Measurements from ENCODE around the gene TLE3.
"Not testable (repeated sequence)": the region's sequence is repeated elsewhere in the genome, so short reads cannot be mapped to it uniquely, and the experiment has no call there.

TLE3 gene

DNA sequence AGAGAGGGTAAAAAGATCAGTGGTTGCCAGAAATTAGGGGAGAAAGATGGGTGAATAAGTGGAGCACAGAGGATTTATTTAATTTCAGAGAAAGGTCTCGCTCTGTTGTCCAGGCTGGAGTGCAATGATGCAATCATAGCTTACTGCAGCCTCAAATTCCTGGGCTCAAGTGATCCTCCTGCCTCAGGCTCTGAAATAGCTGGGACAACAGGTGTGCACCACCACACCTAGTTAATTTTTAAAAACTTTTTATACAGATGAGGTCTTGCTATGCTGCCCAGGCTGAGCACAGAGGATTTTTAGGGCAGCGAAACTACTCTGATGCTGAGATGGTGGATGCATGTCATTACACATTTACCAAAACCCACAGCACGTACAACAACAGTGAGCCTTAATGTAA, 20.9 kb upstream of the TLE3 start:
- Histone ChIP-seq H3K4me3 (ENCODE audit: control insufficient read depth in 1 of 7, extremely low read depth in 1 of 7, insufficient read depth in 4 of 7, low read depth in 2 of 7, low read length in 6 of 7) (no peak overlapping the region), H3K36me3 (ENCODE audit: control insufficient read depth in 4 of 4, insufficient read depth in 4 of 4, low read length in 3 of 4) (no peaks in the 10 kb centered on the region), H3K27ac (ENCODE audit: insufficient read depth in 1 of 2, low read depth in 1 of 2, low read length in 2 of 2, poor library complexity in 1 of 2, severe bottlenecking in 2 of 2) (no peak overlapping the region), H3K9me3 (ENCODE audit: control extremely low read depth in 1 of 5, control insufficient read depth in 4 of 5, insufficient read depth in 2 of 5, low read depth in 1 of 5, low read length in 4 of 5) (no peaks in the 10 kb centered on the region), H3K27me3 (replicated peaks in 2 of 5; ENCODE audit: control insufficient read depth in 4 of 5, insufficient read depth in 5 of 5, low read length in 4 of 5) (no peaks in the 10 kb centered on the region), H3K4me1 (ENCODE audit: control extremely low read depth in 1 of 4, control insufficient read depth in 4 of 4, insufficient read depth in 4 of 4, low read length in 3 of 4) (peaks cover 0 to 33% (median 15%) of the 10 kb centered on the region in 4 experiments)
- ChIA-PET POLR2A (no interaction called here), CTCF (interaction anchor here (1.0 to 2.2 kb wide), 2 partner anchors 9 kb away, joined by 3 to 7 read pairs; no protein-coding TSS in a partner anchor)
- WGBS (ENCODE audit: insufficient coverage) = 100% methylated on average over 1 of the region's 3 CpGs
- DNase-seq = no peak

DNA sequence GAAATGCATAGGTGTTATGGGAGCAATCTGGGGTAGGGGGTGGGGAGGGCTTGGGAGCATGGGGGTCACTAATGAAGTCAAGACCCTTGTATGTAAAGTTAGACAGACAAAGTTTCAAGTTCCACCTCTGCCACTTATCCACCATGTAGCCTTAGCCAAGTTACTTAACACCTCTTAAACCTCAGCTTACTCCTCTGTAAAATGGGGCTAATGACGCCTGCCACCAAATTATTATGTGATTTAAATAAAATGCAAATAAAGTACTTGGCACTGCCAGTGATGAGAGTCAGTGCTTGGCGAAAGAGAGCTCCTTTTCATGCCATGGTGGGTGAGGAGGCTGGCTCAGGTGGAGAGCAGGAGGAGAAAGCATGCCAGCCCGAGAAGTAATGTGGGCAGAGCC, 18.6 kb upstream of the TLE3 start:
- Histone ChIP-seq H3K27me3 (replicated peaks in 2 of 5; ENCODE audit: control insufficient read depth in 4 of 5, insufficient read depth in 5 of 5, low read length in 4 of 5) (no peaks in the 10 kb centered on the region), H3K9me3 (ENCODE audit: control extremely low read depth in 1 of 5, control insufficient read depth in 4 of 5, insufficient read depth in 2 of 5, low read depth in 1 of 5, low read length in 4 of 5) (no peaks in the 10 kb centered on the region), H3K27ac (ENCODE audit: insufficient read depth in 1 of 2, low read depth in 1 of 2, low read length in 2 of 2, poor library complexity in 1 of 2, severe bottlenecking in 2 of 2) (no peak overlapping the region), H3K36me3 (ENCODE audit: control insufficient read depth in 4 of 4, insufficient read depth in 4 of 4, low read length in 3 of 4) (no peaks in the 10 kb centered on the region), H3K4me3 (ENCODE audit: control insufficient read depth in 1 of 7, extremely low read depth in 1 of 7, insufficient read depth in 4 of 7, low read depth in 2 of 7, low read length in 6 of 7) (no peak overlapping the region), H3K4me1 (ENCODE audit: control extremely low read depth in 1 of 4, control insufficient read depth in 4 of 4, insufficient read depth in 4 of 4, low read length in 3 of 4) (peaks cover 0 to 47% (median 28%) of the 10 kb centered on the region in 4 experiments)
- CTCF ChIA-PET = interaction anchor here (1.4 to 2.2 kb wide), 2 partner anchors 13 to 24 kb away, joined by 3 to 7 read pairs; no protein-coding TSS in a partner anchor
- POLR2A ChIA-PET = no interaction called here
- 88% methylated on average over 1 of the region's 3 CpGs for WGBS (ENCODE audit: insufficient coverage)
- DNase-seq = no peak

- POLR2A ChIA-PET = no interaction called here
- CTCF ChIA-PET = interaction anchor here (0.6 to 0.9 kb wide), 2 partner anchors 22 to 432 kb away, joined by 3 to 5 read pairs; no protein-coding TSS in a partner anchor
- 96% methylated on average over 2 of the region's 3 CpGs for WGBS (ENCODE audit: insufficient coverage)
Observed at GRCh38 chr15:70114221-70114620, 16.5 kb upstream of the TLE3 start.

DNA sequence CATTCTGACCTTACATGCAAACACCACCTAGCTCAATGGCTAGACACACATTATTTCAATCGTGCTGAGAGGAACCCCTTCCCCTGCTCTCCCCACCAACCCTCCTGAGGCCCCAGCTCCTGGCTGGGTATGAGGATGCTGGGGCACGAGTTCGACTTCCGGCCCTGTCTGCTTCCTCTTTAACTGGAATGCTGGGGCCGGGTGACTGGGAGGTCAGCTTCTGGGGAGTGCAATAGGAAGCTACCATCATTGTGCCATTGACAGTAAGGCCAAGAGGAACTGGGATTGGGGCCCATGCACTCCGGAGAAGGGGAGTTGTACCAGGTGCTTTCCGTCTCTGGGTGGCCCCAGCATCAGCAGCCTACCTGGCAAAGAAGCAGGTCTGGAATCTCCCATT, 15.6 kb upstream of the TLE3 start:
- peak in 1 of 3 donors; percentile 48 for DNase-seq
- Histone ChIP-seq H3K4me1 (ENCODE audit: control extremely low read depth in 1 of 4, control insufficient read depth in 4 of 4, insufficient read depth in 4 of 4, low read length in 3 of 4) (peaks cover 0 to 50% (median 30%) of the 10 kb centered on the region in 4 experiments), H3K27ac (ENCODE audit: insufficient read depth in 1 of 2, low read depth in 1 of 2, low read length in 2 of 2, poor library complexity in 1 of 2, severe bottlenecking in 2 of 2) (no peak overlapping the region), H3K27me3 (replicated peaks in 2 of 5; ENCODE audit: control insufficient read depth in 4 of 5, insufficient read depth in 5 of 5, low read length in 4 of 5) (no peaks in the 10 kb centered on the region), H3K4me3 (ENCODE audit: control insufficient read depth in 1 of 7, extremely low read depth in 1 of 7, insufficient read depth in 4 of 7, low read depth in 2 of 7, low read length in 6 of 7) (no peak overlapping the region), H3K36me3 (ENCODE audit: control insufficient read depth in 4 of 4, insufficient read depth in 4 of 4, low read length in 3 of 4) (no peaks in the 10 kb centered on the region), H3K9me3 (ENCODE audit: control extremely low read depth in 1 of 5, control insufficient read depth in 4 of 5, insufficient read depth in 2 of 5, low read depth in 1 of 5, low read length in 4 of 5) (no peaks in the 10 kb centered on the region)
- ChIA-PET POLR2A (no interaction called here), CTCF (interaction anchor here (4.4 kb wide), 1 partner anchor 13 kb away, joined by 21 read pairs; no protein-coding TSS in a partner anchor)
- WGBS (ENCODE audit: insufficient coverage) = 18% methylated on average over 7 of the region's 7 CpGs

More at GRCh38 chr15:70114221-70114620, 16.5 kb upstream of the TLE3 start:
- H3K4me3 ChIP-seq (ENCODE audit: control insufficient read depth in 1 of 7, extremely low read depth in 1 of 7, insufficient read depth in 4 of 7, low read depth in 2 of 7, low read length in 6 of 7) = no peak overlapping the region
- DNase-seq = no peak
- H3K36me3 ChIP-seq (ENCODE audit: control insufficient read depth in 4 of 4, insufficient read depth in 4 of 4, low read length in 3 of 4) = no peaks in the 10 kb centered on the region
- no peaks in the 10 kb centered on the region for H3K27me3 ChIP-seq (replicated peaks in 2 of 5; ENCODE audit: control insufficient read depth in 4 of 5, insufficient read depth in 5 of 5, low read length in 4 of 5)
- H3K27ac ChIP-seq (ENCODE audit: insufficient read depth in 1 of 2, low read depth in 1 of 2, low read length in 2 of 2, poor library complexity in 1 of 2, severe bottlenecking in 2 of 2) = no peak overlapping the region
- H3K9me3 ChIP-seq (ENCODE audit: control extremely low read depth in 1 of 5, control insufficient read depth in 4 of 5, insufficient read depth in 2 of 5, low read depth in 1 of 5, low read length in 4 of 5) = no peaks in the 10 kb centered on the region
- peaks cover 0 to 50% (median 30%) of the 10 kb centered on the region in 4 experiments for H3K4me1 ChIP-seq (ENCODE audit: control extremely low read depth in 1 of 4, control insufficient read depth in 4 of 4, insufficient read depth in 4 of 4, low read length in 3 of 4)

- H3K27me3 ChIP-seq (replicated peaks in 2 of 5; ENCODE audit: control insufficient read depth in 4 of 5, insufficient read depth in 5 of 5, low read length in 4 of 5); H3K9me3 ChIP-seq (ENCODE audit: control extremely low read depth in 1 of 5, control insufficient read depth in 4 of 5, insufficient read depth in 2 of 5, low read depth in 1 of 5, low read length in 4 of 5); DNase-seq; H3K27ac ChIP-seq (ENCODE audit: insufficient read depth in 1 of 2, low read depth in 1 of 2, low read length in 2 of 2, poor library complexity in 1 of 2, severe bottlenecking in 2 of 2); H3K36me3 ChIP-seq (ENCODE audit: control insufficient read depth in 4 of 4, insufficient read depth in 4 of 4, low read length in 3 of 4); H3K4me3 ChIP-seq (ENCODE audit: control insufficient read depth in 1 of 7, extremely low read depth in 1 of 7, insufficient read depth in 4 of 7, low read depth in 2 of 7, low read length in 6 of 7): not testable (repeated sequence)
- ChIA-PET POLR2A (interaction anchor here (1.9 kb wide), 1 partner anchor 12 kb away, joined by 16 read pairs; no protein-coding TSS in a partner anchor), CTCF (interaction anchor here (1.5 to 4.4 kb wide), 2 partner anchors 10 to 12 kb away, joined by 5 to 21 read pairs; no protein-coding TSS in a partner anchor)
- H3K4me1 ChIP-seq (ENCODE audit: control extremely low read depth in 1 of 4, control insufficient read depth in 4 of 4, insufficient read depth in 4 of 4, low read length in 3 of 4) = peaks cover 0 to 50% (median 30%) of the 10 kb centered on the region in 4 experiments
- WGBS (ENCODE audit: insufficient coverage) = 36% methylated on average over 4 of the region's 9 CpGs
Observed at GRCh38 chr15:70112572-70113303, 15.0 kb upstream of the TLE3 start.

GRCh38 chr15:70112074-70112395, 14.3 kb upstream of the TLE3 start:
- ChIA-PET CTCF (interaction anchor here (1.3 to 4.4 kb wide), 3 partner anchors 9 to 12 kb away, joined by 5 to 21 read pairs (median 5); no protein-coding TSS in a partner anchor), POLR2A (interaction anchor here (1.9 kb wide), 1 partner anchor 12 kb away, joined by 16 read pairs; no protein-coding TSS in a partner anchor)
- H3K9me3 ChIP-seq (ENCODE audit: control extremely low read depth in 1 of 5, control insufficient read depth in 4 of 5, insufficient read depth in 2 of 5, low read depth in 1 of 5, low read length in 4 of 5) = no peaks in the 10 kb centered on the region
- no peak overlapping the region for H3K27ac ChIP-seq (ENCODE audit: insufficient read depth in 1 of 2, low read depth in 1 of 2, low read length in 2 of 2, poor library complexity in 1 of 2, severe bottlenecking in 2 of 2)
- peaks cover 0 to 50% (median 30%) of the 10 kb centered on the region in 4 experiments for H3K4me1 ChIP-seq (ENCODE audit: control extremely low read depth in 1 of 4, control insufficient read depth in 4 of 4, insufficient read depth in 4 of 4, low read length in 3 of 4)
- no peaks in the 10 kb centered on the region for H3K27me3 ChIP-seq (replicated peaks in 2 of 5; ENCODE audit: control insufficient read depth in 4 of 5, insufficient read depth in 5 of 5, low read length in 4 of 5)
- WGBS (ENCODE audit: insufficient coverage) = 74% methylated on average over 3 of the region's 4 CpGs
- H3K4me3 ChIP-seq (ENCODE audit: control insufficient read depth in 1 of 7, extremely low read depth in 1 of 7, insufficient read depth in 4 of 7, low read depth in 2 of 7, low read length in 6 of 7) = no peak overlapping the region
- no peaks in the 10 kb centered on the region for H3K36me3 ChIP-seq (ENCODE audit: control insufficient read depth in 4 of 4, insufficient read depth in 4 of 4, low read length in 3 of 4)
- DNase-seq = peak in 1 of 3 donors; percentile 54

Data from common myeloid progenitor, CD34-positive (primary cell).